H1 (cell line): ENCODE measurements around the gene FGD5. TPM values are rescaled to one million over a fixed set of nuclear protein-coding genes. Genes with fewer than 3 reads are reported as not detected.

Source experiments
- ATF2 ChIP-seq: IDR thresholded peaks from 2 replicates; pipeline ENCODE4 v1.6.1; 2012; ENCODE audit warnings: low read length, inconsistent platforms
- BACH1 ChIP-seq: IDR thresholded peaks from 2 replicates; pipeline ENCODE4 v1.6.1; 2012; ENCODE audit warnings: low read length, improper control_type of control experiment
- PHF8 ChIP-seq: fragments of 200-600 bp; sonication (generic); conservative IDR thresholded peaks from 2 replicates; pipeline ENCODE4 v1.7.1; 2012; ENCODE audit warnings: low read depth, mild to moderate bottlenecking, inconsistent platforms, low read length, moderate library complexity
- RAD21 ChIP-seq, 2 experiments: IDR thresholded peaks in 1 of 2; conservative IDR thresholded peaks in 1 of 2; 2 replicates each; pipeline ENCODE4 v1.6.1; 2011; ENCODE audit warnings: low read depth in 2 of 2, low read length in 2 of 2, improper control_type of control experiment in 1 of 2, inconsistent platforms in 1 of 2, mild to moderate bottlenecking in 1 of 2, moderate library complexity in 1 of 2
- SAP30 ChIP-seq: fragments of 300-600 bp; sonication (generic); IDR thresholded peaks from 2 replicates; pipeline ENCODE4 v1.7.1; 2012; ENCODE audit warnings: low read length, moderate library complexity, mild to moderate bottlenecking, inconsistent platforms; ENCODE audit not compliant: insufficient read depth, insufficient replicate concordance
- polyA plus RNA-seq, 7 experiments: library from polyadenylated mRNA; depleted of rRNA in 3 of 7; stranded (reverse) in 5 of 7; unstranded in 2 of 7; fragments of >200 nt in 5 of 7; fragments of 200-250 nt in 2 of 7; gene quantifications; 1 replicate in 5 of 7; 2 replicates in 1 of 7; 4 replicates in 1 of 7; pipeline versions ENCODE4 v1.2.1 to v1.2.3, GENCODE V29; 2011 to 2013; ENCODE audit warnings: missing spikeins in 2 of 7, mixed read lengths in 2 of 7
- total RNA-seq: library from RNA; stranded (reverse); fragmentation: NEBNext Ultra II Directional; extraction: Animal tissue kit (Norgen Biotek cat#: 25700); gene quantifications from 2 replicates; pipeline ENCODE4 v1.2.1, GENCODE V29; 2021

Gene FGD5
- total and polyA plus RNA-seq, 2 of the 8 experiments (the other 6 are each of a cell fraction or from before 2014, with no cell fraction given): 4.7 to 14.3 TPM

- TF ChIP-seq ATF2 (no peak), PHF8 (no peak), BACH1 (no peak), RAD21 (IDR thresholded peaks at IDR 0.05 in 1 of 2, conservative IDR thresholded peaks at IDR 0.05 in 1 of 2; ENCODE audit: low read depth in 2 of 2, low read length in 2 of 2) (no peak), SAP30 (no peak)
- TF ChIP-seq, all 59 proteins: peak for 0
Observed at GRCh38 chr3:14862661-14863230, 44.0 kb downstream of the FGD5 start (continued).
